Upper lobe of left lung (tissue), 4 donors: ENCODE results near the gene ALG2.

Experiments
- CTCF ChIP-seq, 6 experiments: fragments of 450-650 bp in 4 of 6; fragments of 200-600 bp in 2 of 6; sonication (generic) in 2 of 6; IDR thresholded peaks; one replicate each; pipeline ENCODE4 v1.5.1; 2016 to 2019; ENCODE audit warnings: antibody characterized with exemption in 6 of 6
- EP300 ChIP-seq, 4 donors: sonication (generic); formaldehyde crosslinking; IDR thresholded peaks; one replicate each; pipeline ENCODE4 v1.5.1; 2017; ENCODE audit warnings: antibody characterized with exemption in 4 of 4, control low read depth in 2 of 4
- POLR2A ChIP-seq, 4 donors: fragments of 450-650 bp; IDR thresholded peaks; one replicate each; pipeline ENCODE4 v1.5.1; 2016 to 2017; ENCODE audit warnings: antibody characterized with exemption in 4 of 4, mild to moderate bottlenecking in 2 of 4

DNA sequence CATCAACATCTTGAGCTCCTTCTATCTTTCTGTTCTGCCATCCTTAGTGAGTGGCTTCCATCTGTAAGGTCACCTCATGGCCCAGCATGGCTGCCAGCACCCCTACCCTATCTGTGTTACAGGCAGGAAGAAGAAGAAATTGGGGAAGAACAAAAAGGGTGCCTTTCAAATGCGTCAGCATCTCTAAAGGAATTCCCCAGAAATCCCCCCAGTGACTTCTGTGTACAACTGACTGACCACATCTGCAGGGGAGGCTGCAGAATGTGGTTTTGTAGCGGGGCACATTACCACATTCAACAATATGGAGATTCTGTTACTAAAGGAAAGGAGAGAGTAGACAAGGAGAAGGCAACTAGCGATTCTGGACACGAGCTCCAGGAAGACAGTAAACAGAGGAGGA, 40.1 kb downstream of the ALG2 start:
- TF ChIP-seq CTCF (IDR thresholded peaks at IDR 0.05) (no peak), POLR2A (IDR thresholded peaks at IDR 0.05) (no peak), EP300 (IDR thresholded peaks at IDR 0.05) (no peak)
